GM18867 (cell line): ENCODE measurements around the gene FRMD4A.

Source experiments
- ATAC-seq: cut with Tn5 transposase; IDR thresholded peaks from one replicate; pipeline ENCODE4 v1.9.1; 2021; ENCODE audit warnings: mild to moderate bottlenecking, moderate library complexity; ENCODE audit not compliant: unreplicated experiment

Gene FRMD4A

GRCh38 chr10:14345262-14345661 is 14.5 kb upstream of the FRMD4A start:
- no peak for ATAC-seq

- ATAC-seq, result no peak
Measured at GRCh38 chr10:14340051-14340744, 9.5 kb upstream of the FRMD4A start.

DNA sequence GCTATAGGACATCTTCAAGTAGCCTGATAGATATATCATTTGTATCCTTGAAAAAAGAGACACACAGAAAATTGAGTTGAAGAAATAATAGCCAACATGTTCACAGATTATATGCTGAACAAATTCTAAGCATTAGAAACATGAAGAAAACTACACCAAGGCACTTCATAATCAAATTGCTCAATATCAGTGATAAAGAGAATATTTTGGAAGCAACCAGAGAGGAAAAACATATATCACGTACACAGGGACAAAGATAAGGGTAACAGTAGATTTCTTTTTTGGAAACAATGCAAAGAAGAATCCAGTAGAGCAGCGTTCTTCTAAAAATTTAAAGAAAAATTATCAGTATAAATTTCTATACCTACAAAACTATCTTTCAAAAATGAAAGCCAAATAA is 6.0 kb upstream of the FRMD4A start:
- ATAC-seq, result no peak

DNA sequence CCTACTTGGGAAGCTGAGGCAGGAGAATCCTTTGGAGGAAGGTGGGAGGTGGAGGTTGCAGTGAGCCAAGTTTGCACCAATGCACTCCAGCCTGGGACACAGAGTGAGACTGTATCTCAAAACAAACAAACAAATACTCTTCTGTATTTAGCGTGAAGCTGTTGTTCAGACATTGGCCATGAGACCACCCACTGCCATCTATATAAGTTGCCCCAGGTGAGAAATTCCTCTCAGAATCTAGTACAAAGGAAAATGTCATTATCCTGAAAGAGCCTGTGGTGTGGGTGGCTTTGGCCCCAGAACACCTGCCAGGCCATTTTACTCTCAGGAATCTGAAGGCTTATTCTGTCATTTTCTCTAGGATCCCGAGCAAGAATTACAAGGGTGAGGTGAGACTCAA is 4.0 kb upstream of the FRMD4A start:
- no peak for ATAC-seq

DNA sequence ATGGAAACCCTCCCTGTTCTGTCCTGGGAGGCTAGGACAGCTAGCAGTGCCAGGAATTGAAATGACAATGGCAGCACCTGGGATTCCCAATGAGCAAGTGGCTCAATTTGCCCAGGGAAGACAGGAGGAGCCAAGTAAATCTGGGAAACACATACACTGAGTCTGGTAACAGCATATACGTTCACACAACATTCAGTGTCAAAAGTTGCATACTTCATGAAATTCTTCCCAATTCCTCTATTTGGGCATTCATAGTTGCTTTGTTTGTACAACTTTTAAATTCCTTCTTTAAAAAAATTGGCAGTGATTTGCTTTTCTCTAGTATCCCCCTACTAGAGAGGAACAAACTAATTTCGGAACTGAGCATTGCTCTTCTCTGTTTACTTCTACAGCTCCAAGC is 2.9 kb upstream of the FRMD4A start:
- ATAC-seq, result no peak

DNA sequence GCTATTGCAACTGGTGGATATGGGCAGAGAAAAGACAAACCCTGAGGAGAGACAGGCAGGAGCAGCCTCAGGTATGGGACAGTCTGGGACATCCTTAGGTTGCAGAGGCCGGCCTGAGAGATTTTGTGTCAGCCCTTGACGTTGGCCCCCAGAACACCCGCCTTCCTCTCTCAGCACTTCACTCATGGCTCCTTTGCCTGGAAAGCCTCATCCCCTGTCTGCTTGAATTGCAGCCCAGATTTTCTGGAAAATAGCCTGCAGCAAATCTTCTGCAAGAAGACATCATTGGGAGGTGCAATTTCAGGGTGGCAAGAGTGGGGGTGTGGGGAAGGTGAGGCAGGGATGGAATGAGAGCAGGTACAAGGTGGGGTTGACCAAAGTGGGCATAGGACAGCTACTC is 2.2 kb upstream of the FRMD4A start:
- no peak for ATAC-seq

DNA sequence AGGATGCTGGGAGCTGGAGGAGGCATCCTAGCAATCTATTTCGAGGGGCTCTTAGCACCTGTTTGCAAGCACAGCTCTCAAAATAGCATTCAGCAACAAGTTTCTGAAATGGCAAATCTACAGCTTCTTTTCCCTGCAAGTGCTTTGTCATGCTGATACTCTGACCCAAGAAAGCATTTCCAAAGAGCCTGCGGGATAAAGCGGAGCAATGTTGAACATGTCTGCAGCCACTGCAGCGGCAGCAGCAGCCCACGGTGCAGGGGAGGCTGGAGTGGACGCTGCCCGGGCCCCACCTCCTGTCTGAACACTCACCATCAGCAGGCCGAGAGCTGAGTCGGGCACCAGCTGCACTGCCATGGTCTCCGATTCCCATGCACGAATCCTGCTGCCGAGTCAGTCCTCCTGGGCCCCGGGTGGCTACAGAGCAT is 964 bp downstream of the FRMD4A start:
- ATAC-seq, result no peak

DNA sequence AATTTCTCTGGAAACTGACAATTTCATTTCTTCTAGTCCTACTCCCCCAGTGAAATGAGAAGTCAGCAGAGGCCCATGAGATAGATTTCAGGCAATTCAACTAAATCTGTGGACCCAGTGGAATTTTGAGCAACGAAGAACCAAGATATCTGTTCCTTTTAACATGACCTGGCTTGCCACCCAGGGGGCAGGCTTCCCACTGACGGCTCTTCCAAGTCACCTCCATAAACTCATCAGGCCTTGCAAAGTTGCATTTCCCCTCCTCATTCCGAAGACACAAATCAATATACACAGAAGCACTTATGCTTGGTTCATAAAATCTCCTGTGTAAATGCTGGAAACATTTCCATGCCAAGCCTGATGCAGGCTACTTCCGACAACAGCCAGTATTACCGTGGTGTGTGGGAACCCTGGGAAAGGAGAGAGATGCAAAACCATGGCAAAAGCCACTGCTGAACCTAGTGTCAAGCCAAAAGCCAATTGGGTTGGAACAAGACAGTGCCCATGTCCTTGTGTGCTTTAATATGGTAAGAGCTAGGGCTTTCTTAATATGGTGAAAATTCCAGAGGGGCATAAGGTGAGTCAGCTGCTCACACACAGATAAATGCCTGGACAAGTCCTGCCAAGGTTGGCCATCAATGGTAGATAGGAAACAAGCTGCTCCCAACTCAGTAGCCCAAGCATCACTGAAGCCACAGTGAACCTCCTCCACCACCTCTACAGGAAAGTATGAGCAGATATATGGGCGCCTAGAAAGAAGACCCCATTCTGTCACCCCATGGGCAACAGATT is 1.6 kb downstream of the FRMD4A start:
- ATAC-seq, result no peak

- ATAC-seq, result no peak
Measured at GRCh38 chr10:14327527-14327926, 3.2 kb downstream of the FRMD4A start.

GRCh38 chr10:14326581-14326980 is 4.1 kb downstream of the FRMD4A start:
- no peak for ATAC-seq

DNA sequence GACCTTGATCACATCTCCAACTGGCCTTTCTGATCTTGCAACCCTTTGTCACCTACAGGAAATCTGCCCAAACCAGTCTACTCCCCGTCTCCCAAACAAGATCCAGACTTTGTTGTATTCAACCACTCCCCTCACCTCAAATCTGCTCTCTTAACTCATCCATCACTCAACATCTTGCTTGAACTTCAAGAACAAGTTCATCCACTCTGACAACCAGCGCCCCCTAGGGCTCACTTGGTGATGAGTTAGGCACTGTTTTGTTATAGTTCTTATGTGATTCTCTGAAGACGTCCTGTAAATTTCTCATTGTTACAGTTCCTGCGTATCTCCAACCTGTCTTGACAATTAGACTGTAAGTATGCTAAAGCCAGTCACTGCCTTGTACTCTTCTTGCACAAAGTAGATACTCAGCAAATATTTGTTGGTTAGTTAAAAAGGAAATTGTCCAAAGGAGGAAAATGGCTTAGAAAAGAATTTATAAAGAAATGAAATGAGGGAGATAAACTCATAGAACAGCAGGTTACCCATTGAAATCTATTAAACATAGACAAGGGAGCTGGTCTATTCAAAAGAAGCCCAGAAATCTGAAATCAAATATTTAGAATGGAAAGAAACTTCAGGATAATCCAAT is 5.3 kb downstream of the FRMD4A start:
- no peak for ATAC-seq

- ATAC-seq, result no peak
Measured at GRCh38 chr10:14322526-14323188, 8.1 kb downstream of the FRMD4A start.

GRCh38 chr10:14318007-14318406 is 12.7 kb downstream of the FRMD4A start:
- no peak for ATAC-seq

- no peak for ATAC-seq
Measured at GRCh38 chr10:14312014-14312413, 18.7 kb downstream of the FRMD4A start.

- no peak for ATAC-seq
Measured at GRCh38 chr10:14311206-14311957, 19.3 kb downstream of the FRMD4A start.

GRCh38 chr10:14309593-14309992 is 21.1 kb downstream of the FRMD4A start:
- no peak for ATAC-seq

- no peak for ATAC-seq
Measured at GRCh38 chr10:14306190-14306589, 24.5 kb downstream of the FRMD4A start.

DNA sequence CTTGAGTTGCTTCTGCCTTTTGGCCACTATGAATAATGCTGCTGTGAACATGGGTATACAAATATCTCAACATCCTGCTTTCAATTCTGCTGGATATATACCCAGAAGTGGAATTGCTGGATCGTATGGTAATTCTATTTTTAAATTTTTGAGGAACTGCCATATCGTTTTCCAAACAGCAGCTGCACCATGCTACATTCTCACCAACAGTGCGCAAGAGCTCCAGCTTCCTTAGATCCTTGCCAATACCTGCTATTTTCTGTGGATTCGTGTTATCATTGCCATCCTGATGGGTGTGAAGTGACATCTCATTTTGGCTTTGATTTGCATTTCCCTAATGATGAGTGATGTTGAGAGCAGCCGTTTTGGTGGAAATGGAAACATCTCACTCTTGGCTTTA is 26.7 kb downstream of the FRMD4A start:
- no peak for ATAC-seq

- ATAC-seq, result no peak
Measured at GRCh38 chr10:14302035-14302434, 28.7 kb downstream of the FRMD4A start.

GRCh38 chr10:14299556-14299955 is 31.2 kb downstream of the FRMD4A start:
- no peak for ATAC-seq
